ENCODE results near the gene SPATA3.

The SPATA3 gene

DNA sequence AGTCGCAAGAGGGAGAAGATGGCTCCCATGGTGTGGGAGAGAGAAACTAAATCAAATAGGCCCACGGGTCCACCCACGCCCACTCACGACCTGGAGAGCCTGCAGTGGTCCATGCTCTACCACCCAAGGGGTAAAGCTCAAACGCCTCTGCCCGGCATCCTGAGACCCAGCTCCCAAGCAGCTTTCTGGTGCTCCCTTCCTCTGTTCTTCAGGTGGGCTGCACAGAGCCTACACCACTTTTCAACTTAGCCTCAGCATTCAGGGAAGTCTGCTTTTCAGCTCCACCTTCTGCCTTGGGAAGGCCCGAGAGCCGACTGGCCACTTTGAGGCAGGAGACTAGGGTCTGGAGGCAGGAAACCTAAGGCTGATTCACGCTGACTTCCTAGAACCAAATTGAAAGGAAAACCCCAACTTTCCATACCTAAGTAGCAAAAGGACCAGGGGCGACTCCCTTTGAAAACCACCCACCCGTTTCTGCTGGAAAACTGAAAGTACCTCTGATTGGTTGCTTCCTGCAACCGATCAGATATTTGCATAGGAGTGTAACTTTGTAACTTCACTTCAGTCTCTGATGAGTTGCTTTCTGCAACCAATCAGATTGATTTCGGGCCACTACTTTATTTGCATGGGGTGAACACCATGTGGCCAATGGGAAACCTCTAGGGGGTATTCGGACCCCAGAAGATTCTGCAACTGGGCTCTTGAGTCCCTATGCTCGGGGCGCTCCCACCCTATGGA lies 26.8 kb upstream of the SPATA3 start:
- DNase-seq, result no peak

DNA sequence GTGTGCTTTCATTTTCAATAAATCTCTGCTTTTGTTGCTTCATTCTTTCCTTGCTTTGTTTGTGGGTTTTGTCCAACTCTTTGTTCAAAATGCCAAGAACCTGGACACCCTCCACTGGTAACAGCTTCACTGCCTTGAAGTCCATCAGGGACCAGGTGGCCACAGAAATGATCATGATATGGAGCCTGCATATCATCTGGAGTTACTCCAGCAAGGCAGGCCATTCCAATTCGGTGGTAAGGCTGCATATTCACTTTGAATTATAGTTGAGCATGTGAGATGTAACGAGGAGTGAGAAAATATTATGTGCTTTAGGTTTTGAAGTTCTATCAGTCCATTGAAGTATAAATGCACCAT lies 26.3 kb upstream of the SPATA3 start:
- DNase-seq, result no peak

DNA sequence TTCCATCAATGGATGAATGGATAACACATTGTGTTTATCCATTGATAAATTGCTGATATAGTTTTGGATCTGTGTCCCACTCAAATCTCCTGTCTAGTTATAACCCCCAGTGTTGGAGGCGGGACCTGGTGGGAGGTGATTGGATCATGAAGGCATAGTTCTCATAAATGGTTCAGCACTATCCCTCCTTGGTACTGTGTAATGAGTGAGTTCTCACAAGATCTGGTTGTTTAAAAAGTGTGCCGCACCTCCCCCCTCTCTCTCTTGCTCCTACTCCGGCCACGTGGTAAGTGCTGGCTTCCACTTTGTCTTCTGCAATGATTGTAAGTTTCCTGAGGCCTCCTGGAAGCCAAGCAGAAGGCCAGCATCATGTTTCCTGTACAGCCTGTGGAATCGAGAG lies 23.9 kb upstream of the SPATA3 start:
- DNase-seq, result no peak

DNA sequence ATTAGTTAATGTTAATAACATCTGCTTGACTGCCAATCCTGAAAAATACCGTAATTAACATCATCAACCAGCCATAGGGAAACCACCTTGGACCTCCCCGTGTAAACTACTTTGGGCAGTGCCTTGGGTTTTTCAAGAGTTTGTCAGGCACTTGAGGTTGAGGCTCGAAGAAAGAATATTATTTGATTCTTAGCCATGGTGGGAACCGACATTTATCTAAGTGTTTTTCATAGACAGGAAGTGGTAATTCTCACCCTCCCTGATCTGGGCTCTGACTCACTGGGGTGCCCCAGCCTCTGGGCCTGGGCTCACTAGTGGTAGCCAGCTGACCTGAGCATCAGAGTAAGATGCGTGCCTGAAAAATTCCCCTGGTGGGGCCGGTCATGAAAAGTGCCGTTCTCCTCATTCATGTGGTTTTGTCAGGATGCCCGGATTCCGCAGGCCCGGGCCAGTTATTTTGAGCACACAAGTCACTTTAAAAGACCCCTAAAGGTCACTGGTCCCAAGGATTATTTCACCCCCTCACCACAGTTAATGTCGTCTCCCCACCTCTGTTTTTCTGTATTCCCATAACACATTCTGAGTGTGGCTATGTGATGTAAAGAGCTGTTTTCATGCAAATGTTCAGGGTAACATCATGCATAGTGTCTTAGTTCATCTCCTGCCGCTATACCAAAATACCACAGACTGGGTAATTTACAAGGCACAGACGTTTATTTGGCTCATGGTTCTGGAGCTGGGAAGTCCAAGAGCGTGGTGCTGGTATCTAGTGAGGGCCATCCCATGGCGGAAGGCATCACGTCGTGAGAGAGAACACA lies 21.6 kb upstream of the SPATA3 start:
- DNase-seq, result peak; percentile 55 to 86 (median 62)

DNA sequence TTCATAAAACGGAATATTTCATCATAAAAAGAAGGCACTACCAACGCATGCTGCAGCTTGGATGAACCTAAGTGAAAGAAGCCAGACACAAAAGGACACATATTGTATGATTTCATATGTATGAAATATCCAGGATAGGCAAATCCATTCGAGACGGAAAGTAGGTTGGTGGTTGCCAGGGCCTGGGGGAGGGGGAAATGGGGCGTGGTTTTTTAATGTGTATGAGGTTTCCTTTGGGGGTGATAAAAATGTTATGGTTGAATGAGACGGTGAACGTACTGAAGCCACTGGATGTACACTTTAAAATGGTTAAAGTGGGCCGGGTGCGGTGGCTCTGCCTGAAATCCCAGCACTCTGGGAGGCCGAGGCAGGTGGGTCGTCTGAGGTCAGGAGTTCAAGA lies 20.0 kb upstream of the SPATA3 start:
- DNase-seq, result no peak

DNA sequence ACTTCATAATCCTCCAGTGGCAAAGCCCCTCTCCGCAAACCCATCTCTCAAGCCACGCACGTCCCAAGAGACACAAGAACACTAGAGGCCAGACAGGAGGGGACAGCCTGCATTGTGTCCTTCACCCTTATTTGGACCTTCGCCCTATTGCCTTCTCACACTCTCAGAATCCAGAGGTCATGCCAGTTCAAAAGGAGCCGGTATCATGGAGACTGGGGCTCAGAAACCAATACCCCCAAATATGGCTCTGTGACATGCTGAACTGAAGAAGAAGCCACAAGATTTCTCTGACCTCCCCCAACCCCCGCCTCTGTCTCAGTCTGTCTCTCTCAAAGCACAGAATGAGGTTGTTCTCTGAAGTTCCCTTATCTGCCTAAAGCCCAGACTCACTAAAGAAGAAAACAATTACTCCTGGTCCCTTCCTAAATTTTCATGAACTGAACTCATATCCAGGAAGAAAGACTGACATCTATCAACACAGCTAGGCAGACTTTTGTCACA lies 19.2 kb upstream of the SPATA3 start:
- no peak for DNase-seq

DNA sequence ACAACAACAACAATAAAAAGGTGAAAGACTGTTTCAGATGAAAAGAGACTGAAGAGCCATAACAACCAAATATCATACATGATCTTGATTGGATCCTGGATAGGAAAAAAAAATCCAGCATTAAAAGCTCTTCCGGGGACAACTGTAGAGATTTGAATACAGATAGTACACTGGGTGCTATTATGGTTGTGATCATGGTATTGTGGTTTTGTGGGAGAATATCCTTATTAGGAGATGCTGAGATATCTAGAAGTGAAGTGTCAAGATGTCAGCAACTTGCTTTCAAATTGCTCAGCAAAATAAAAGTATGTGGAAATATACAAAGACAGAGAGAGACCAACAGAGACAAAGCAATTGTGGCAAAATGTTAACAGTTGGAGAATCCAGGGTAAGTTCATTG lies 15.5 kb upstream of the SPATA3 start:
- peak in 1 of 5 donors; percentile 67 for DNase-seq

DNA sequence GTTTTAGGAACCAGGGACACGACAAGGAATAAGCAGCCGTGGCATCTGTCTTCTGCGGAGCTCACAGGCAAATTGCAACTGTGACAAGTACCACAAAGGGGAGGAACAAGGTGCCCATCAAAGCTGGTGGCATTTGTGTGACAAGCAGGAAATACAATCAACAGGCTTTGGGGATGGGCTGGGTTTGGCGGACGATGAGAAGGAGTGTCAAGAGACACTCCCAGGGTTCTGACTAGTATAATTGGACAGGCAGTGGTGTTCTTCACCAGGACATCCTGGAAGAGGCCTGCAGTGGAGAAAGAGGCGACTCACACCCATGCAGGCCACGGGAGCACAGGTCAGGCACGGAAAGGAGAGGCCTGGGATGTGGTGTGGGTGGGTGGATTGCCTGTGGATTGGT lies 14.2 kb upstream of the SPATA3 start:
- peak in 2 of 5 donors; percentile 30 to 84 for DNase-seq

DNA sequence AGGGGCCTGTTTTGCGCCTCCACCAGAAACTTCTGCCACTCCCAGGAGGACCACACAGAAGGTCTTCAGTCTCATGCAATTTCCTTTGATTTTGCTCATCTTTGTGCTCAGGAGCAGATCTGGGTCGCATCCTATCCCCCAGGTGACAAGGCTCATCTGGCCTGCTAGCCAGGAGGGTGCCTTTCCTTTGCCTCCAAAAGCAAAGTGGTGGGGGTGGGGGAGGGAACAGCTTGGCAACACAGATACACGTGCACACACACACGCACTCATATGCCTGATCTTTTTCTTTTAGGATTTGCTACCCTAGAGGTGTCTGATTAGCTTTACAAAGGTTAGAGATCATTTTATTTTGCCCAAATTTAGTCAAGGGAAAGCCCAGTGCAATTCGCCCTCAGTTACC lies 13.8 kb upstream of the SPATA3 start:
- DNase-seq, result no peak

DNA sequence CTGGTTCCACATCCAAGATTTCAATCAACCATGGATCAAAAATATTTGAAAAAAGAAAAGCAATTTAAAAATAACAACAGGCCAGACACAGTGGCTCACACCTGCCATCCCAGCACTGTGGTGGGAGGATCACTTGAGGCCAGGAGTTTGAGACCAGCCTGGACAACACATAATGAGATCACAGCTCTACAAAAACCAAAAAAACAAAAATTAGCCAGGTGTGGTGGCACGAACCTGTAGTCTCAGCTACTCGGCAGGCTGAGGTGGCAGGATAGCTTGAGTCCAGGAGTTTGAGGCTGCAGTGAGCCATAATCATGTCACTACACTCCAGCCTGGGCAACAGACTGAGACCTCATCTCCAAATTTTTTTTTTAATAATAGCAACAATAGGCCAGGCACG lies 13.4 kb upstream of the SPATA3 start:
- no peak for DNase-seq

DNA sequence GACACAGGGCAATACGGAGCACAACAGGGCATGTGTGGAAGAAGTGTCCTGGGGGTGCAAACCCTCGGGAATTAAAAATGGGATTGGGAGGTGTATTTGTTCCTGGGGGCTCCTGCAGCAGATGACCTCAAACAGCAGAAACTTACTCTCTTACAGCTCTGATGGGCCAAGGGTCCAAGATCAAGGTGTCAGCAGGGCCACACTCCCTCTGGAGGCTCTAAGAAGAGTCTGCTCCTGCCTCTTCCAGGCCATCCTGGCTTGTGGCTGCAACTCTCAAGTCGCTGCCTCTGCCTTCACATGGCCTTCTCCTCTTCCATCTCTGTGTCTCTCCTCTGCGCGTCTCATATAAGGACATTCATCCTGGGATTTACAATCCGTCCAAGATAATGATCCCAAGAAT lies 12.4 kb upstream of the SPATA3 start:
- no peak for DNase-seq

DNA sequence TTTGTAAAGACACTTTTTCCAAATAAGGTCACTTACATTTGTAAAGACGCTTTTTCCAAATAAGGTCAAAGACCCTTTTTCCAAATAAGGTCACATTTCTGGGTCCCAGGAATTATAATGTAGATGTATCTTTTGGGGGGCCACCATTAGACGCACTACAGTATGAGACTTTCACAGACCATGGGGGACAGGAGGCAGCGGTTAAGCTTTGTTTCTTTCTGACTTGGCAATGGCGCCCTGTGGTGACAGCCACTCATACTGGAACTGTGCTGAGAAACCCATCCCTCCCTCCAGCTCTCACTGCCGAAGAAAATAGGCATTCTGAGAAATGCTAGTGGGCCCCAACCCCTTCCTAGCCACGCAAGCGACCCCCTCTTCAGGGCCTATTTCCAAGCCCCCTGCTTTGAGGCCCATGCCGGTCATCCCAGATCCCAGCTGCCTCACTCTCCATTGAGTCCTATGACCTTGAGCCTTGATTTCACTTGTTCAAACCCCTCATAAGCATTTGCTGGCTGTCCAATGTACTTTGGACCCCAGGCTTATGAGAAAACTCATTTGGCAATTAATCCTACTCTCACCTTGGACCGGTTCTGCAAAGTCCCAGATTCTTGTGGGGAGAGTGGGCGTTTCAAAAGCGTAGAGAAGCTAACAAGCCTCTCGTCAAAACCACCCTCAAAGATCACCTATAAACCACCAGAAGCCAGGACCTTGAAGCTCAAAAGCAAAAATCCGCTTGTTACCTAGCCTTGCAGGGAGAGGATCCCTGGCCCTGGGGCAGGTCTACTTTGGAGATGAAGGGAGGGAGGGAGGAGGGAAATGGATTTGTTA lies 11.3 kb upstream of the SPATA3 start:
- DNase-seq, result peak in 1 of 5 donors; percentile 88

DNA sequence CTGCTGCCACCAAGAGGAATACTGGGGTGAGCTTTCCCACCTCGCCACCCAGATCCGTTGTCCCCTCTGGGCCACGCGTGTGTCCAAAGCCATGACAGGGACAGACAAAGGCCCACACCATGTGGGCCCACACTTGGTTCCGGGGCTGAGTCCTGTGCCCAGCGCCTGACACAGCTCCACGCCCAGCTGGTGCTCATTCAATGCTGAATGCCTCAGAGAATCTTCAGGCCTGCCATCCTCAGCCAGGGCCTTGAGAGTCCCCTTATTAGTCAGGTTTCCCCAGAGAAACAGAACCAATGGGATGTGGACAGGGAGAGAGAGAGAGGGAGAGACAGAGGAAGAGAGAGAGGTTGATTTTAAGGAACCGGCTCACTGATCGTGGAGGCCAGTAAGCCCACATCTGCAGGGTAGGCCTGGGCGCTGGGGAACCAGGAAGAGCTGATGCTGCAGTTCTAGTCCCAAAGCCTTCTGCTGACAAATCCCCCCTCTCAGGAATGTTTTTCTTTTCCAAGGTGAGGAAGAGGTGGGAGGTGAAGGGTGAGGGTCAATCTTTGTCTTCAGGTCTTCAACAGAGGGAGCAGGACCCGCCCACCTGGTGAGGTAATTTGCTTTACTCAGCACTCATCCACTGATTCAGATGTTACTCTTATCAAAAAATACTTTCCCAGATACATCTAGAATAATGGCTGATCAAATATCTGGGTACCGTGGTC lies 10.2 kb upstream of the SPATA3 start:
- no peak for DNase-seq

DNA sequence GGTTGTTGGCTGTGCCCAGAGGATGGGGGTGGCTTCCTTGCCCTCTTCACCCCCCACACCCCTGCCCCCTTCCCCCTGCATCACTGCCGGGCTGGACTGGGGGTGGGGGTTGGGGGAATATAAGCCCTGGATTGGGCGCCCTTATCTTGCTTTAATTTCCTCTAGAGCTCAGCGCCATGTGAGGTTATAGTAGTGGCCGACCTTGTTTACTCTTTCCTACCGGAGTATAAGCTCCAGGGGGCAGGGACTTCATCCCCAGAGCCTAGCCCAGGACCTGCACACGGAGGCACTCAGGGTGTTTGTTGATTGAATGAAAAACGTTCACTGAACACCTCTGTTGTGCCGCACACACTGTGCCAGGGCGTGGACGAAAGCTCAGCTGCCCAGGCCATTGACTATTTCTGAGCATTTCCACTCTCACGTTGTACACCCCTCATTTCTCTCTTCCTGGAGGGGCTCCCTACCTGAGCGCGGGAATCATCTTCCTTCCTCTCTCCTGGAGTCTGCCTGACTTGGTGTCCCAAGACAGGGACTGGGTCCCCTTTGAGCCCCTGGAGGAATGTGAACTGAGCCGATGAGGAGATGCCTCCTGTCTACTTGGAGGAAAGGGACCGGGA lies 9.3 kb upstream of the SPATA3 start:
- no peak for DNase-seq

DNA sequence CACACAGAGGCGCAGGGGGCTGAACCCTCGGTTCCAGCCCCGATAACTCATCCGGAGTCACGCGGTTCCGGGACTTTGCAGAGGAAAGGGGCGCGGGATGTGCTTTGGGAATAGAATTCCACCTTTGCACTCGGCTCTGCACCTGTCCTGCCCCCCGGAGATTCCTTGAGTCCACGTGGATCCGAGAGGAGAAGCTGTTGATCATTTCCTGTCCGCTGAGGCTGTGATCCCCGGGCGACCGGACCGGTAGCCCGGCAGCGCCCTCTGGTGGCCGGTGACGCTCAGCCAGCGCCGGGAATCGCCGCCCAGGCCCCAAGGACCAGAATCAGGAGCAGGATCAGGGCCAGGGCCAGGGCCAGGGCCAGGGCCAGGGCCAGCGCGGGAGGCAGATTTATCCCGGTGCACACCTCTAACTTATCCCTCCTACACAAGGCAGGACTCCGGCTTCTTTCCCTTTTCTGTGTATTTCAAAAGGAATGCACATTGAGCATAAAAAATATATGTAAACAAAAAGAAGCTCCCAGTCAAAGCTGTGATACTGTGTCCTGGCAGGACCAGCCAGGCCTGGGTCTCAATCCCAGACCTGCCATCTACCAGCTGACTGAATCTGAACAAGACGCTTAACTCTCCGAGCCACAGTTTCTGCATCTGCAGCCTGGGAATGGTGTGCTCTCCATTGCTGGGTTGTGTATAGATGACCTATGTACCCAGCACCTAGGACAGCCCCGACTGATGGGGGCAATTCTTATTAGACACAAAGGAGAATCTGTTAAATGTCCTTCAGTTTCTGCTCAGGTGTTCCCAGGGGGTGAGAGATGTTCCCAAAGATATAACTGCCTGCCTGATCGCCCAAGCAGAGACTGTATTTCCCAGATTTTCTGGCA lies 8.5 kb upstream of the SPATA3 start:
- DNase-seq, result peak; percentile 51 to 74 (median 70)

DNA sequence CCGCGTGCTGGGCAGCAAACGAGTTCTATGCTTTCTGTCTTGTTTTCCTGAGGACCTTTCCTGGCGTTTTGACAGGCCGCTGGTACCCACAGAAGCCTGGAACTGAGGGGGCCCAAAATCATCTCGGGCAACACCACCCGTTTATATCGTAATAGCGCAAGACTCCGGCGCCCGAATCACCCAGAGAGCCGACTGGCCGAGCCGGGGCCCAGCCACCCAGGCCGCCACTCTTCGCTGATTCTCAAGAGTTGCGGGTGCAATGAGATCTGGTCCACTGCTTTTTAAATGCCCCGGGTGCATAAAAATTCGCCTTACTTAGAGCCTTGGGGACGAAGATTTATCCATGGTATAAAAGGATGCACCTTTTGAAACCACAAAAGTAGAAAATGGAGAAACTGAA lies 6.2 kb upstream of the SPATA3 start:
- no peak for DNase-seq

DNA sequence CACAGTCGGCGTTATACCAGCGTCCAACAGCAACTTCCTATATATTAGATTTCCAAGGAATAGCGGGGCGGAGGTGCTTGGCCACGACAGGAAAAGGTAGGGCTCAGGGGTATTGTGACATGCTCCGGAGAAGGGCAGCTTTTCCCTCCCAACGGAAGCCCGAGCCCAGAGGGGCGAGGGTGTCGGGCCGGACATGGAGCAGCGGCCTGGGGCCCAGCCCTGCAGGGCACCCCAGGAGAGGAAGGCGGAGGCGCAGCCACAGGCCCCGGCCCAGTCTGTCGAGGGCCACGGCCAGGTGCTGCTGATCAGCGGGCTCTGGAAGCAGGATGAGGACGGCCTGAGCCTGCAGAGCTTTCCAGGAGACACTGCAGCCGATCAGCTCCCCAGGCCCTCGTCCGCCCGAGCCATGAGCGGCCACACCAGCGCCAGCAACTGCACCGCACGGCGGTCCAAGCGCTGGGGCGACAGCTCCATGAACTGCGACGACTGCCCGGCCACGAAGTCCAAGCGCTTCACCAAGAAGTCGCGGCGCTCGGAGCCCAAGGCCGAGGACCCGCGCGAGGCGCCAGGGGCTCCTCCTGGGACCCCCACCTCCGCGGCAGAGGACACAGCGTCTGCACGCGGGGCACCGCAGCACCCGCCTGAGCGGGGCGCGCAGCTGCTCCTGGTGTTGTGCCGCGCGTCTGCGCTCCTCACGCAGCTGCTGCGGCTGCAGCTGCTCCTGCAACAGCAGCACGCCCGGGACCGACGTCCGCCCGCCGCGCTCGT lies 5.6 kb upstream of the SPATA3 start:
- no peak for DNase-seq

DNA sequence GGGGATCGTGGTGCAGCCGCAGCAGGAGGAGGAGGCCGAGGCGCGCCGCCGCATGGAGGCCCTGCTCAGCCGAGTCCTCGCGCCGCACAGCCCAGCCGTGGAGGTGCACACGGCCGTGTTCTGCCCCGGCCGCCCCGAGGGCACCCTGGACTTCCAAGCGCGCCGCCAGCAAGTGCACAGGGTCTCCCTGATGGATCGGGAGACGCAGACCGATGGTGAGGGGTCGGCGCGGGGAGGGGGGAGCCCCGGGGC lies 5.1 kb upstream of the SPATA3 start:
- DNase-seq, result no peak

DNA sequence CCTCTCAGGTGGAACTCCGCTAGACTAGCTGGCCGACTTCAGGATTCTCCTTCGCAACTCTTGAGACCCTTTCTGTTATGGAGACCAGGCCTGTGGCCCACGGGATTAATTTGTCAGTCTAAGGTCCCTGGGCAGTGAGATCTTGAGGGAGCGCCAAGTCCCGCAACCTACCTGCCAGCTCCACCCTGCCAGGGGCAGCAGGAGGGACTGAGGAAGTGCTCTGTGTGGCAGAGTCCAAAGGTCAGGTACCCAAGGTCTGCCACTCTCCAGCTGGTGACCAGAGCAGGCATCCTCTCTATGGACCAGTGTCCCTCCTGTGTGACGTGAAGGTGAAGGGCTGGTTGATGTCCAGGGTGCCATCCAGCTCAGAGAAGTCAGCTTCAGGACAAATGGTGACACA lies 4.3 kb upstream of the SPATA3 start:
- no peak for DNase-seq

DNA sequence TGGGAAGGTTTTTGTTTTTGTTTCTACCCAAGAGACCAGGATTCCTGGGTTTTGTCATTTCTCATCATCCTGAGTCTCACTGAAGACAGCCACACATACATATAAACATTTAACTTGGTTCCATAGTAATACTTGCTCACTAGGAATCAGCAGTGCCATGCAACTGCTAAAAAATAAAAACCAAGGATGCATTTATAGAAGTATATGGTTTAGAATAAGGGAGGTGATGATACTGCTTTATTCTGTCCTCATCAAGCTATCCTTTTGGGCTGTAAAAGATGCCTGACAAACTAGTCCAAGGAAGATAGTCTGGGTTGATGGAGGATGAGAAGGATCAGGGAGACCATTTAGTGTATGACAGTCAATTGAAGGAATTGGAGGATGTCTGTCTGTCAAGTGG lies 740 bp downstream of the SPATA3 start:
- no peak for DNase-seq

DNA sequence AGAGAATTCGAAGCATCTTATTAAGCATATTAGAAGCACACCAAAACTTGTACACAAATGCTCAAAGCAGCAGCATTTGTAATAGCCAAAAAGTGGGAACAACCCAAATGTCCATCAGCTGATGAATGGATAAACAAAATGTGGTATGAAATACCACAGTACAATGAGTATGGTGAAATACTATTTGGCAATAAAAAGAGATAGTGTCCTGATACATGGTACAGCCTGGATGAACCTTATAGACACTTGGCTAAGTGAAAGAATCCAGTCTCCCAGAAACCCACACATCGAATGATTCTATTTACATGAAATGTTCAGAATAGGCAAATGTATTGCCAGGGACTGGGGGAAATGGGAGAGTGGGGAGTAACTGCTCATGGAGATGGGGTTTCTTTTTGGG lies 3.0 kb downstream of the SPATA3 start:
- no peak for DNase-seq
